Activated naive CD8-positive, alpha-beta T cell treated with anti-CD3 and anti-CD28 coated beads, Interleukin-2, amount 10 ng/mL, durations not matched to agents 7 days and 5 days (primary cell): ENCODE data around the gene VPS33A. TPM values are rescaled to one million over a fixed set of nuclear protein-coding genes. Genes with fewer than 3 reads are reported as not detected.
A peak's percentile ranks its signal among the peaks of the same experiment; 100 is the strongest.
"Not testable (repeated sequence)": the region's sequence is repeated elsewhere in the genome, so short reads cannot be mapped to it uniquely, and the experiment has no call there.

Source experiments
- ATAC-seq: fragments of 150-1000 bp; cut with Tn5 transposase; one replicate; pipeline ENCODE4 v1.10.0; 2021; ENCODE audit warnings: low read depth, moderate library complexity
- POLR2A ChIA-PET: fragments of 350-600 bp; sonication (Branson Sonifier 250); formaldehyde crosslinking; loops from one replicate; lab custom pipeline; 2021; ENCODE audit warnings: antibody characterized with exemption; lab: Charles Lee
- DNase-seq: peaks from one replicate; pipeline ENCODE4 v3.0.0; 2021
- H3K27ac Mint-ChIP-seq: one replicate; pipeline ENCODE4 v1.8.0; 2022; ENCODE audit warnings: mild to moderate bottlenecking, mixed read lengths
- H3K27me3 Mint-ChIP-seq: one replicate; pipeline ENCODE4 v1.8.0; 2022; ENCODE audit warnings: mild to moderate bottlenecking, moderate library complexity, mixed read lengths
- H3K36me3 Mint-ChIP-seq: one replicate; pipeline ENCODE4 v1.8.0; 2021; ENCODE audit warnings: mild to moderate bottlenecking, mixed read lengths
- H3K4me1 Mint-ChIP-seq: one replicate; pipeline ENCODE4 v1.8.0; 2021; ENCODE audit warnings: mixed read lengths
- H3K4me3 Mint-ChIP-seq: one replicate; pipeline ENCODE4 v1.8.0; 2022; ENCODE audit warnings: mild to moderate bottlenecking, moderate library complexity, mixed read lengths
- H3K9me3 Mint-ChIP-seq: one replicate; pipeline ENCODE4 v1.8.0; 2021; ENCODE audit warnings: mixed read lengths
- total RNA-seq, 2 experiments: library from RNA; stranded (reverse); gene quantifications; one replicate each; pipeline ENCODE4 v1.2.3, GENCODE V29; 2021

Gene VPS33A
- total RNA-seq, 2 experiments from 2014 or later = 27.8 to 29.7 TPM

DNA sequence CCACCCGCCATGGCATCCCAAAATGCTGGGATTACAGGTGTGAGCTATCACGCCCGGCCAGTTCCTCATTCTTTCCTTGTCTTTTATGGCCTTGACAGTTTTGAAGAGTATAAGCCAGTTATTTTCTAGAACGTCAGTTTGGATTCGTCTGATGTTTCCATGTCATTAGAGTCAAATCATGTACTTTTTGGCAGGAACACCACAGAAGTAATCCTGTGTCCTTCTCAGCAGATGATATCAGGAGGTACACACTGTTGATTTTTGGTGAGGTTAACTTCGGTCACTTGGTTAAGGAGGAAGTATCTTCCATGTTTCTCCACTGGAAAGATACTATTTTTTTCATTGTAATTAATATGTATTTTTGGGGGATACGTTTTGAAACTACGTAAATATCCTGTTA is 25.1 kb upstream of the VPS33A start:
- ATAC-seq (no peak), DNase-seq (no peak)
- no peak overlapping the region for H3K27ac Mint-ChIP-seq
- no peaks in the 10 kb centered on the region for H3K9me3 Mint-ChIP-seq
- H3K36me3 Mint-ChIP-seq = peaks cover 16% of the 10 kb centered on the region
- no peaks in the 10 kb centered on the region for H3K27me3 Mint-ChIP-seq
- H3K4me1 Mint-ChIP-seq = peaks cover 4% of the 10 kb centered on the region
- POLR2A ChIA-PET = no interaction called here
- H3K4me3 Mint-ChIP-seq = no peak overlapping the region

DNA sequence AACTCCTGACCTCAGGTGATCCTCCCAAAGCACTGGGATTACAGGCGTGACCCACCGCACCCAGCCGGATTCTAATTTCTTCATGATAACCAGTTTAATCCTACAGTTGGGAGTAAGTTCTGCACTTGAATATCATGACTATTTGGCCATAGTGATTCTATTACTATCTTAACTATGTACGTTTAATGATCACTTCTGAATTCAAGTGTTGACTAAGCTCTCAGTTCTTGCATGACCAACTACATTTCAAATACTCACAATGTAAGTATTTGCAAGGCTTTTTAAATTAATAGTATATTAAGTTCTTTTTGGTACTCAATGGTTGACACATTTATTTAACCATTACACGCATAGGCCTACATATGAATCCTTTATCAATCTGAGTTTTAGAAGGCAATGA is 17.4 kb upstream of the VPS33A start:
- DNase-seq = no peak
- no peak for ATAC-seq

DNA sequence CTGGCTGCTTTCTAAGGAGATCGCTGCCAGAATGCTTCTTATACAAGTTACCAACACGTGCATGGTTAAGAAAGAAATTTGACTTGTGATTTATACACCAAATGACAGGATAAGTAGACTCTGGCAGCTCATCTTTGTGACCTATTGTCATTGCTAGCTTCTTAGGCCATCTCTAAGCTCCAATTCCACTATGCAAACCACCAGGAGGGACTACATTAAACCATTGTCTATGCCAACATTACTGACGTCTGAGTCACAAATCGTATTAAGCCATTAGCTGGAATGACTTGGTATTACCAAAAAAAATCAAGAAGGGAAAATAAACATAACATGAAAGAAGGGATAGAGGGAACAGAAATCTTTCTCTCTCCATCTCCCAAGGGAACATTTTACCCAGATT is 15.8 kb upstream of the VPS33A start:
- POLR2A ChIA-PET = interaction anchor here (0.6 kb wide), 1 partner anchor 24 kb away, joined by 5 read pairs; no protein-coding TSS in a partner anchor

More for the DNA sequence above, 17.4 kb upstream of the VPS33A start:
- Mint-ChIP-seq H3K4me3 (no peak overlapping the region), H3K36me3 (peaks cover 11% of the 10 kb centered on the region), H3K27me3 (no peaks in the 10 kb centered on the region), H3K4me1 (no peaks in the 10 kb centered on the region), H3K9me3 (no peaks in the 10 kb centered on the region), H3K27ac (no peak overlapping the region)
- POLR2A ChIA-PET = no interaction called here

DNA sequence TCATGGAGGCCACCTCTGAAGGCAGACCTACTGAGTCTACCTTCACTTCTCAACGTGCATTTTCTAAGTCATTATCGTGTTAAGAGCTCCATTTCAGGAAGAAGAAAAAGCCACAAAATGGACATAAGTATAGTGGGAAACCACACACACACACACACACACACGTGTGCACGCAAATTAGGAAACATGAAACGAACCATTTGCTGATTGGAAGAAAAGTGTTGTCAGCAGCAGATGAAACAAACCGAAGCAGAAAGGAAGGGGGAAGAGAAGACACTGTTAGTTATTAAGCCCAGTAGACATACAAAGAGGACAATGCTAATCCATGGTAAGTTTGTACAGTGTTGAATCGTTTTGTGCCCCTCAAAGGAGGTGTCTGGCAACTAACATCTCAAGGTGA is 9.9 kb upstream of the VPS33A start:
- DNase-seq (no peak), ATAC-seq (no peak)
- no peaks in the 10 kb centered on the region for H3K9me3 Mint-ChIP-seq
- H3K27ac Mint-ChIP-seq = no peak overlapping the region
- POLR2A ChIA-PET = no interaction called here
- no peak overlapping the region for H3K4me3 Mint-ChIP-seq
- no peaks in the 10 kb centered on the region for H3K27me3 Mint-ChIP-seq
- H3K4me1 Mint-ChIP-seq = no peaks in the 10 kb centered on the region
- peaks cover 8% of the 10 kb centered on the region for H3K36me3 Mint-ChIP-seq

More for the DNA sequence above, 15.8 kb upstream of the VPS33A start:
- no peak overlapping the region for H3K27ac Mint-ChIP-seq
- ATAC-seq (no peak), DNase-seq (no peak)
- no peaks in the 10 kb centered on the region for H3K4me1 Mint-ChIP-seq
- no peaks in the 10 kb centered on the region for H3K27me3 Mint-ChIP-seq
- peaks cover 6% of the 10 kb centered on the region for H3K36me3 Mint-ChIP-seq
- no peaks in the 10 kb centered on the region for H3K9me3 Mint-ChIP-seq
- no peak overlapping the region for H3K4me3 Mint-ChIP-seq

DNA sequence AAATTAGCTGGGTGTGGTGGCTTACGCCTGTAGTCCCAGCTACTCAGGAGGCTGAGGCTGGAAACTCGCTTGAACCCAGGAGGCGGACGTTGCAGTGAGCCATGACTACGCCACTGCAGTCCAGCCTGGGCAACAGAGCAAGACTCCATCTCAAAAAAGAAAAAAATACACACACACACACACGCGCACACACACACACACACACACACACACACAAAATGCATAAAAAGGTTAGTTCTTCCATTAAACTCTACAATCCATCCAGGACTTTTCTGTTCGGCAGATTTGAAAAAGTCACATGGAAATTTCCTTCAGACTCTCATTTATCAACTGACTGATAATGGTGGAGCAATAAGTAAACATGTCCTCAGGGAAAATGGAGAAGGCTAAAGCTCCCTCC is 9.2 kb upstream of the VPS33A start:
- H3K9me3 Mint-ChIP-seq = no peaks in the 10 kb centered on the region
- ATAC-seq (no peak), DNase-seq (no peak)
- no peaks in the 10 kb centered on the region for H3K4me1 Mint-ChIP-seq
- peaks cover 8% of the 10 kb centered on the region for H3K36me3 Mint-ChIP-seq
- H3K27me3 Mint-ChIP-seq = no peaks in the 10 kb centered on the region
- POLR2A ChIA-PET = no interaction called here
- no peak overlapping the region for H3K4me3 Mint-ChIP-seq
- H3K27ac Mint-ChIP-seq = no peak overlapping the region

DNA sequence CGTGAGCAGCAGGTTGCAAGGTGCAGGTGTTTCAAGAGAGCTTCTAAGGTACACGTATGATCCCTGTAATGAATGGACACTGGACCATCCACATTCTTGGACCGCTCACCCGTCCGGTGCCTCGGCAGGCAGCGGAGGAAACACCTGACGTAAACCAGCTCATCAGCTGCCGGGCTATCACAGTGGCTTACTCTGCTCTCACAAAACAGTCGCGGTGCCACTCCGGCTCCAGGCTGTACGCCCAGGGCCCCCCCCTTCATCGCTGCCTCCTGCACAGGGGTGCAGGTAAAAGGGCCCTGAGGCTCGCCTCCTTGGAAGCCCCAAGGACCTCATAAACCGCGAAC is 436 bp downstream of the VPS33A start:
- Mint-ChIP-seq H3K27me3 (no peaks in the 10 kb centered on the region), H3K4me1 (peaks cover 20% of the 10 kb centered on the region), H3K36me3 (peaks cover 7% of the 10 kb centered on the region), H3K4me3 (peak overlapping the region; percentile 93), H3K9me3 (no peaks in the 10 kb centered on the region), H3K27ac (peak overlapping the region; percentile 97)
- DNase-seq (no peak), ATAC-seq (peak; percentile 41)
- POLR2A ChIA-PET = interaction anchor here (1.0 to 1.4 kb wide), 2 partner anchors 20 to 40 kb away, joined by 4 to 7 read pairs; partner anchors contain the start of gene DIABLO

DNA sequence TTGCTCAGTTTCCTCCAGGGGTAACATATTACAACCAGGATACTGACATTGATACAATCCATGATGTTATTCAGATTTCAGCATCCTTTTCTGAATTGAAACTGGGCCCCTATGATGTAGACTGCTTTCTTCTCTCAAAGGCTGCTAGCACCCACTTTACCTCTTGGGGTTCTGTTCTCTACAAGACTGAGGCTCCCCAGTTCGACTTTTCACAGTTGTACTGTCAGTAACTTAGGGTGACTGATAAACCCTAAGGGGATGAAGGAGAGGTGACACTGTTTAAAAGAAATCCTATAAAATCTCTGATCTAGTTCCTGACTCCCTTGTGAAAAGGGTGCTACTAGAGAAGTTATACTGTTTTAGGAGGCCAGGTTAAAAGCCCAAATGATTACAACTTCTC is 818 bp downstream of the VPS33A start:
- ATAC-seq (no peak), DNase-seq (no peak)
- POLR2A ChIA-PET = interaction anchor here (1.0 to 1.4 kb wide), 2 partner anchors 20 to 40 kb away, joined by 4 to 7 read pairs; partner anchors contain the start of gene DIABLO
- H3K36me3 Mint-ChIP-seq = peaks cover 8% of the 10 kb centered on the region
- no peaks in the 10 kb centered on the region for H3K27me3 Mint-ChIP-seq
- H3K9me3 Mint-ChIP-seq = no peaks in the 10 kb centered on the region
- peak overlapping the region; percentile 93 for H3K4me3 Mint-ChIP-seq
- peaks cover 20% of the 10 kb centered on the region for H3K4me1 Mint-ChIP-seq
- H3K27ac Mint-ChIP-seq = peak overlapping the region; percentile 97

DNA sequence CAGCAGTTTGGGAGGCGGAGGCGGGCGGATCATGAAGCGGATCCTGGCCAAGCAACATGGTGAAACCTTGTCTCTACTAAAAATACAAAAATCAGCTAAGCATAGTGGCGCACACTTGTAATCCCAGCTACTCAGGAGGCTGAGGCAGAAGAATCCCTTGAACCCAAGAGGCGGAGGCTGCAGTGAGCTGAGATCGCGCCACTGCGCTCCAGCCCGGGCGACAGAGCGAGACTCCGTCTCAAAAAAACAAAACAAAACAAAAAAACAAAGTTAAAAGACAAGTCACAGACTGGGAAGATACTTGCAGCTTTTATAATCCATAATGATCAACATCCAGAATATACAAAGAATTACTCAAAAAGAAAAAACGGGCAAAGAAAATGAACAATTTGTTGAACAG is 5.6 kb downstream of the VPS33A start:
- Mint-ChIP-seq H3K4me1 (peaks cover 14% of the 10 kb centered on the region), H3K36me3 (peaks cover 17% of the 10 kb centered on the region)
- not testable (repeated sequence) for H3K9me3 Mint-ChIP-seq, ATAC-seq, DNase-seq, H3K27ac Mint-ChIP-seq, H3K27me3 Mint-ChIP-seq, H3K4me3 Mint-ChIP-seq
- POLR2A ChIA-PET = interaction anchor here (0.7 to 1.0 kb wide), 2 partner anchors 18 to 59 kb away, joined by 4 read pairs; no protein-coding TSS in a partner anchor

DNA sequence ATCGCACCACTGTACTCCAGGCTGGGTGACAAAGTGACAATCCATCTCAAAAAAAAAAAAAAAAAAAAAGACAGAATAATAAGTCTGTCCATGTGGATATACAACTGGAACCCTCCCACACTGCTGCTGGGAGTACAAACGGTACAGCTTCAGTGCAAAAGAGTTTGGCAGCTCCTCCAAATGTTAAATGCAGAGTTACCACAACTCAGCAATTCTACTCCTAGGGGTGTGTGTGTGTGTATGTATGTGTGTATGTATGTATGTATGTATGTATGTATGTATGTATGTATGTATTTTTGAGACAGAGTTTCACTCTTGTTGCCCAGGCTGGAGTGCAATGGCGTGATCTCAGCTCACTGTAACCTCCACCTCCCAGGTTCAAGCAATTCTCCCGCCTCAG is 7.4 kb downstream of the VPS33A start:
- H3K4me3 Mint-ChIP-seq, H3K27me3 Mint-ChIP-seq, H3K9me3 Mint-ChIP-seq, H3K27ac Mint-ChIP-seq, DNase-seq, H3K4me1 Mint-ChIP-seq, POLR2A ChIA-PET, ATAC-seq: not testable (repeated sequence)
- peaks cover 20% of the 10 kb centered on the region for H3K36me3 Mint-ChIP-seq

DNA sequence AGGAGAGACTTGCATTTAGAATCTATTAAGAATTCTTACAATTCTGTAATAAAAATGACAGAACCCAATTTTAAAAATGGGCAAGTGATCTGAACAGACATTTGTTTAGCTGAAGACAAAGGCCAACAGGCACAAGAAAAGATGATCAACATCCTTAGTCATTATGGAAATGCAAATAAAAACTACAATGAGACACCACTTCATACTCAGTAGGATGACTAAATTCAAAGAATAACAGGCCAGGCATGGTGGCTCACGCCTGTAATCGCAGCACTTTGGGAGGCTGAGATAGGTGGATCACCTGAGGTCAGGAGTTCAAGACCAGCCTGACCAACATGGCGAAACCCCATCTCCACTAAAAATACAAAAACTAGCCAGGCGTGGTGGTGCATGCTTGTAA is 7.8 kb downstream of the VPS33A start:
- ATAC-seq, DNase-seq, H3K27me3 Mint-ChIP-seq, H3K4me3 Mint-ChIP-seq, H3K4me1 Mint-ChIP-seq, POLR2A ChIA-PET, H3K27ac Mint-ChIP-seq, H3K9me3 Mint-ChIP-seq: not testable (repeated sequence)
- peaks cover 20% of the 10 kb centered on the region for H3K36me3 Mint-ChIP-seq

DNA sequence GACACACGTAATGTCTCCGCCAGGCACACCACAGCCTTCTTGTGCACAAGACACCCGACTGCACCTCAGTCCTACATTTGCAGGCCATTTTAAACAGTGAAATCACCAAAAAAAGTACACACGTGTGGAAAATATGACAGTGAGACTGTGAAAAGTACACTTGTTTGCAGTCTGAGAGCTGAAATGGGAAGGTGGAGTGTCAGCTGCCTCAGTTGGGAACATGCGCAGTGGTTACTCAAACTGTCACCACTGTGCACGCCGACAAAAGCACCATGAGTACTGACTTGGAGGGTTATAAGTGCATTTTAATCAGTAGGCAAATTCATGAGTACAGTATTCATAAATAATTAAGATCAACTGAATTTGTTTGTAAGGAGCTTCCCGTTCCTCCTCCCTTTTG is 15.8 kb downstream of the VPS33A start:
- POLR2A ChIA-PET = no interaction called here
- no peak for ATAC-seq
- Mint-ChIP-seq H3K27ac (no peak overlapping the region), H3K4me3 (no peak overlapping the region), H3K9me3 (no peaks in the 10 kb centered on the region), H3K4me1 (peaks cover 3% of the 10 kb centered on the region), H3K27me3 (no peaks in the 10 kb centered on the region), H3K36me3 (peaks cover 16% of the 10 kb centered on the region)
- DNase-seq = no peak

DNA sequence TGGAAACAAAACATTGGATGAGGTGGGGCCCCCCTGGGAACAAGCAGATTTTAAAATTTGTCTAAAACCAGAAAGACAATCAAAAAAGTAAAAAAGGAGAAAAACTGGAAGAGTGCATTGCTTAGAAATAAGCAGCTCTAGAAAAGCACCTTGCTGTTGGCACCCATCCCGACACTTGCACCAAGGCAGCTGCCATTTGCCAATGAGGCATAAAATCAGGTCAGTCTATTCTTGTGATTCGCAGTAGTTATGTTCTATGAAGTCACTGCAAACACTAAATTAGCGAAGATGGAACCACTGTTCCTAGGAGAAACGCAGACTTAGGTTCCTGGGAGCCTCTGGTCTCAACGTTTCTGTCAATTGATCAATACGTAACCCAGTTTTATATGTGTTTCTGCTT is 16.2 kb downstream of the VPS33A start:
- H3K4me1 Mint-ChIP-seq = peaks cover 3% of the 10 kb centered on the region
- no peak for ATAC-seq
- H3K27me3 Mint-ChIP-seq = no peaks in the 10 kb centered on the region
- no peak overlapping the region for H3K4me3 Mint-ChIP-seq
- POLR2A ChIA-PET = no interaction called here
- DNase-seq = no peak
- H3K36me3 Mint-ChIP-seq = peaks cover 15% of the 10 kb centered on the region
- no peak overlapping the region for H3K27ac Mint-ChIP-seq
- H3K9me3 Mint-ChIP-seq = no peaks in the 10 kb centered on the region

DNA sequence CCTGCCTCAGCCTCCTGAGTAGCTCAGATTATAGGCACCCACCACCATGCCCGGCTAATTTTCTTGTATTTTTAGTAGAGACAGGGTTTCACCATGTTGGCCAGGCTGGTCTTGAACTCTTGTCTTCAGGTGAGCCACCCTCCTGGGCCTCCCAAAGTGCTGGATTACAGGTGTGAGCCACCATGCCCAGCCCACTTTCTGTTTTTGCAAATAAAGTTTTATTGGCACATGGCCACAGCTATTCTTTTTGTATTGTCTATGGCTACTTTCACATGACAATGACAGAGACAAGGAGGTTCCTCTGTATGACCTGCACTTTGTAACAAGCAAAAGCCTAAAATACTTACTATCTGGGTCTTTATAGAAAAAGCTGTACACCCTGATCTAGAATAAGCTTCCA is 20.7 kb downstream of the VPS33A start:
- H3K4me1 Mint-ChIP-seq = peaks cover 14% of the 10 kb centered on the region
- POLR2A ChIA-PET = interaction anchor here (1.0 to 1.7 kb wide), 2 partner anchors 19 to 20 kb away, joined by 4 to 10 read pairs; partner anchors contain the start of gene DIABLO
- no peak overlapping the region for H3K27ac Mint-ChIP-seq
- no peaks in the 10 kb centered on the region for H3K9me3 Mint-ChIP-seq
- no peak for ATAC-seq
- H3K4me3 Mint-ChIP-seq = no peak overlapping the region
- no peaks in the 10 kb centered on the region for H3K27me3 Mint-ChIP-seq
- peaks cover 17% of the 10 kb centered on the region for H3K36me3 Mint-ChIP-seq
- DNase-seq = no peak

DNA sequence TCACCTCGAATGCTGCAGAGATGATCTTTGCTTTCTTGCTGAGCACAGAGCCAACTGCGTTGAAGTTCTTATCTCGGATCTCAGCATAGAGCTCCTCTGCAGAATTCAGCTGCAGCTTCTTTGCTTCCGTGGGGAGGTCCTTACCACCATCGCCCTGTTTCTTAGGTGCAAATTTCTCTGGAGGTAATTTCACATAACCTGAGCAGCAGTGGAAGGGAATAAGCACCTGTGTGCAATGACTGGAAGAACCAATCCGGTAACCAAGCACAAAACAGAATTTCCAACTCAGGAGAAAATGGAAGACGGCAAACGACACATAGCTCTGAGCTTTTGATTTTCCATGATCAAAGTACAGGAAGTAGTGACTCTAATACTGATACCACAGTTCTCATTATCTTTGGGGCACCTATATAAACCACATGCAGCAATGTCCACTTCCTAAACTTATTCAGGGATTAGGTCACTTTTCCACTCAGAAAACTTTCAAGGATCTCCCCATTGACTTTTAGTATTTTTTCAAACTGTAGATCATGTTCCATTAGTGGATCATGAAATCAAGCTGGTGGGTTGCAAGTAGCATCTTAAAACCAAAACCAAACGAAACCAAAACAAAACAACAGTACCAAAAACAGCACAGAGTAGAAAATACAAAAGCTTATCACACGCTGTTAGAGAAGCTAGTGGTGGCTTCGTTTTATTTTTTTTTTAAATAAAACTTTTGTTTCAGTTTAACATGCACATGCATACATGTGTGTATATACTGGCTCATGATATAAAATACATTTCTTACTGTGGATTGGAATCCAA is 21.5 kb downstream of the VPS33A start:
- Mint-ChIP-seq H3K27ac (peak overlapping the region; percentile 81), H3K4me1 (peaks cover 14% of the 10 kb centered on the region), H3K36me3 (peaks cover 22% of the 10 kb centered on the region), H3K9me3 (no peaks in the 10 kb centered on the region), H3K4me3 (peak overlapping the region; percentile 61), H3K27me3 (no peaks in the 10 kb centered on the region)
- DNase-seq (no peak), ATAC-seq (peak; percentile 60)
- POLR2A ChIA-PET = interaction anchor here (0.6 to 1.7 kb wide), 3 partner anchors 18 to 172 kb away, joined by 3 to 10 read pairs (median 4); partner anchors contain the start of gene DIABLO
